A549 (cell line): Measurements from ENCODE around the gene RPS6KA2. TPM values are rescaled to one million over a fixed set of nuclear protein-coding genes. Genes with fewer than 3 reads are reported as not detected.

Source experiments
- ATAC-seq, 2 experiments: fragments of 200-7000 bp in 1 of 2; fragments of >200 bp in 1 of 2; cut with Nextera tagmentation in 1 of 2; cut with Tn5 transposase in 1 of 2; 3 replicates each; pipeline versions ENCODE4 v1.8.0 to v1.9.1; 2018 to 2020; ENCODE audit warnings: mild to moderate bottlenecking in 1 of 2, moderate library complexity in 1 of 2
- CTCF ChIA-PET: fragments of 300-600 bp; sonication (Branson Sonifier 250); formaldehyde crosslinking; extraction: SDS; loops from one replicate; lab custom pipeline; 2021; ENCODE audit warnings: antibody characterized with exemption, inconsistent platforms; lab: Yijun Ruan, JAX
- POLR2A ChIA-PET: fragments of 350-600 bp; formaldehyde crosslinking; extraction: SDS; loops from one replicate; lab custom pipeline; 2021; ENCODE audit warnings: antibody characterized with exemption, inconsistent platforms; lab: Yijun Ruan, JAX
- DNase-seq, 2 experiments: peaks; one replicate each; pipeline versions ENCODE4 v3.0.0 to v3.0.0-alpha.2; 2011 to 2016; ENCODE audit warnings: low read depth in 1 of 2, low spot score in 1 of 2
- FAIRE-seq: peaks from 2 replicates; lab custom pipeline; 2011; peaks lifted over from hg19 to GRCh38; lab: Jason Lieb, UNC
- H3K27ac ChIP-seq, 2 experiments: fragments of >200 bp; sonication (Bioruptor Twin); formaldehyde crosslinking; 3 replicates each; pipeline ENCODE4 v1.5.1; 2016 to 2017
- H3K4me1 ChIP-seq: fragments of >200 bp; sonication (Bioruptor Twin); formaldehyde crosslinking; 3 replicates; pipeline ENCODE4 v1.6.1; 2016
- H3K4me2 ChIP-seq: fragments of >200 bp; sonication (Bioruptor Twin); formaldehyde crosslinking; 3 replicates; pipeline ENCODE4 v1.6.1; 2016
- H3K4me3 ChIP-seq: fragments of >200 bp; sonication (Bioruptor Twin); formaldehyde crosslinking; 3 replicates; pipeline ENCODE4 v1.5.1; 2016
- H3K9me3 ChIP-seq: fragments of >200 bp; sonication (Bioruptor Twin); formaldehyde crosslinking; 3 replicates; pipeline ENCODE4 v1.6.1; 2016
- ATOH8 ChIP-seq: fragments of 250-450 bp; sonication (Bioruptor Pico); IDR thresholded peaks from 2 replicates; pipeline ENCODE4 v1.5.0; 2020; ENCODE audit warnings: low read depth, mild to moderate bottlenecking, moderate library complexity
- CBX8 ChIP-seq: fragments of 200-600 bp; sonication (generic); IDR thresholded peaks from 2 replicates; pipeline ENCODE4 v1.6.1; 2016
- CHD2 ChIP-seq: fragments of 150-350 bp; IDR thresholded peaks from 2 replicates; pipeline ENCODE4 v1.6.1; 2014; ENCODE audit warnings: low read length; ENCODE audit not compliant: partially characterized antibody
- EHF ChIP-seq: fragments of 250-450 bp; sonication (Bioruptor Pico); IDR thresholded peaks from 2 replicates; pipeline ENCODE4 v1.5.0; 2020; ENCODE audit warnings: mild to moderate bottlenecking
- EHMT2 ChIP-seq: fragments of 200-600 bp; sonication (generic); IDR thresholded peaks from 2 replicates; pipeline ENCODE4 v1.6.1; 2016; ENCODE audit warnings: antibody characterized with exemption, low read depth, mild to moderate bottlenecking, moderate library complexity
- EP300 ChIP-seq, 2 experiments: fragments of >200 bp; sonication (Bioruptor Twin); formaldehyde crosslinking; IDR thresholded peaks; 2 replicates in 1 of 2; 3 replicates in 1 of 2; pipeline ENCODE4 v1.6.1; 2016 to 2017
- GATA3 ChIP-seq: IDR thresholded peaks from 2 replicates; pipeline ENCODE4 v1.6.1; 2012; ENCODE audit warnings: borderline replicate concordance
- HDAC2 ChIP-seq: fragments of 200-600 bp; sonication (generic); IDR thresholded peaks from 2 replicates; pipeline ENCODE4 v1.6.1; 2016
- HOXA7 ChIP-seq: fragments of 250-450 bp; sonication (Bioruptor Pico); IDR thresholded peaks from 2 replicates; pipeline ENCODE4 v1.5.0; 2020; ENCODE audit warnings: mild to moderate bottlenecking, moderate library complexity
- HOXB13 ChIP-seq: fragments of 250-450 bp; sonication (Bioruptor Pico); IDR thresholded peaks from 2 replicates; pipeline ENCODE4 v1.5.0; 2020; ENCODE audit warnings: low read depth, mild to moderate bottlenecking, moderate library complexity
- HOXB5 ChIP-seq: fragments of 250-450 bp; sonication (Bioruptor Pico); IDR thresholded peaks from 2 replicates; pipeline ENCODE4 v1.5.0; 2020; ENCODE audit warnings: mild to moderate bottlenecking, moderate library complexity
- JUN ChIP-seq, 2 experiments: fragments of >200 bp; sonication (Bioruptor Twin); formaldehyde crosslinking; IDR thresholded peaks; 2 replicates in 1 of 2; 3 replicates in 1 of 2; pipeline ENCODE4 v1.6.1; 2016 to 2017
- JUNB ChIP-seq: fragments of >200 bp; sonication (Bioruptor Twin); formaldehyde crosslinking; IDR thresholded peaks from 2 replicates; pipeline ENCODE4 v1.6.1; 2016
- MAFK ChIP-seq: fragments of 450-650 bp; IDR thresholded peaks from 2 replicates; pipeline ENCODE4 v1.6.1; 2014; ENCODE audit not compliant: partially characterized antibody
- MAZ ChIP-seq: fragments of 150-350 bp; IDR thresholded peaks from 2 replicates; pipeline ENCODE4 v1.6.1; 2014; ENCODE audit warnings: antibody characterized with exemption, low read depth, low read length, borderline replicate concordance
- NPAS2 ChIP-seq: fragments of 250-450 bp; sonication (Bioruptor Pico); IDR thresholded peaks from 2 replicates; pipeline ENCODE4 v1.8.0; 2022; ENCODE audit warnings: mild to moderate bottlenecking, moderate library complexity, borderline replicate concordance
- NR3C1 ChIP-seq: fragments of >200 bp; sonication (Bioruptor Twin); formaldehyde crosslinking; IDR thresholded peaks from 3 replicates; pipeline ENCODE4 v1.6.1; 2017
- PBX3 ChIP-seq: IDR thresholded peaks from 2 replicates; pipeline ENCODE4 v1.6.1; 2012
- POLR2AphosphoS2 ChIP-seq: conservative IDR thresholded peaks from 2 replicates; pipeline ENCODE4 v1.6.1; 2012; ENCODE audit warnings: low read length, improper control_type of control experiment, inconsistent platforms
- SMC3 ChIP-seq: fragments of >200 bp; sonication (Bioruptor Twin); formaldehyde crosslinking; IDR thresholded peaks from 3 replicates; pipeline ENCODE4 v1.6.1; 2018; ENCODE audit warnings: inconsistent platforms
- SREBF2 ChIP-seq: fragments of 450-650 bp; IDR thresholded peaks from 2 replicates; pipeline ENCODE4 v1.6.1; 2014; ENCODE audit warnings: mild to moderate bottlenecking, moderate library complexity
- ZFP36 ChIP-seq: fragments of 450-650 bp; IDR thresholded peaks from 2 replicates; pipeline ENCODE4 v1.6.1; 2014; ENCODE audit warnings: borderline replicate concordance; ENCODE audit not compliant: partially characterized antibody
- WGBS: methylation state at CpG from one replicate; pipeline ENCODE4 v1.1.6; 2017; ENCODE audit errors: missing lambda C conversion rate; 5-methylcytosine and 5-hydroxymethylcytosine counted together
- polyA plus RNA-seq, 4 experiments: library from polyadenylated mRNA; depleted of rRNA in 3 of 4; stranded (reverse); fragments of >200 nt; fragmentation: RNase III in 1 of 4; extraction: RNeasy Plus Mini Kit Qiagen cat#74134 plus additional on column Dnase treatment in 1 of 4; gene quantifications; 2 replicates in 3 of 4; 3 replicates in 1 of 4; pipeline ENCODE4 v1.2.3, GENCODE V29; 2011 to 2017
- TF ChIP-seq, protein P1 (sequence below): fragments of 450-650 bp; IDR thresholded peaks from 2 replicates; pipeline ENCODE4 v1.6.1; 2014; ENCODE audit warnings: antibody characterized with exemption
- TF ChIP-seq, protein P2 (sequence below): fragments of >200 bp; sonication (Bioruptor Twin); formaldehyde crosslinking; IDR thresholded peaks from 2 replicates; pipeline ENCODE4 v1.6.1; 2016
- TF ChIP-seq, protein P3 (sequence below): fragments of 250-450 bp; sonication (Bioruptor Pico); IDR thresholded peaks from 2 replicates; pipeline ENCODE4 v1.5.0; 2021; ENCODE audit warnings: mild to moderate bottlenecking, moderate library complexity, borderline replicate concordance

The RPS6KA2 gene
- polyA plus RNA-seq, 2 of the 4 experiments (the other 2 are of a cell fraction) = 0.19 TPM; not detected in 1

- WGBS = 26% methylated on average over 3 of the region's 3 CpGs
- no peak for TF ChIP-seq SREBF2
- no peak for TF ChIP-seq SMC3
- TF ChIP-seq EHMT2 = no peak
- TF ChIP-seq HOXA7 (CRISPR knock-in tag) = no peak
- TF ChIP-seq MAZ = no peak
- no peak for TF ChIP-seq NPAS2 (CRISPR knock-in tag)
- no peak for TF ChIP-seq HDAC2
- no peak for TF ChIP-seq JUNB
- TF ChIP-seq, protein P1, sequence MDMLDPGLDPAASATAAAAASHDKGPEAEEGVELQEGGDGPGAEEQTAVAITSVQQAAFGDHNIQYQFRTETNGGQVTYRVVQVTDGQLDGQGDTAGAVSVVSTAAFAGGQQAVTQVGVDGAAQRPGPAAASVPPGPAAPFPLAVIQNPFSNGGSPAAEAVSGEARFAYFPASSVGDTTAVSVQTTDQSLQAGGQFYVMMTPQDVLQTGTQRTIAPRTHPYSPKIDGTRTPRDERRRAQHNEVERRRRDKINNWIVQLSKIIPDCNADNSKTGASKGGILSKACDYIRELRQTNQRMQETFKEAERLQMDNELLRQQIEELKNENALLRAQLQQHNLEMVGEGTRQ = no peak
- TF ChIP-seq, protein P2, sequence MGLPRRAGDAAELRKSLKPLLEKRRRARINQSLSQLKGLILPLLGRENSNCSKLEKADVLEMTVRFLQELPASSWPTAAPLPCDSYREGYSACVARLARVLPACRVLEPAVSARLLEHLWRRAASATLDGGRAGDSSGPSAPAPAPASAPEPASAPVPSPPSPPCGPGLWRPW = no peak
- TF ChIP-seq JUN (IDR thresholded peaks at IDR 0.05) = no peak
- no peak for TF ChIP-seq CHD2
- no peak for TF ChIP-seq POLR2AphosphoS2
- TF ChIP-seq GATA3 = no peak
- no peak for TF ChIP-seq EP300 (IDR thresholded peaks at IDR 0.05)
- TF ChIP-seq, all 56 proteins: peak for 0
- Histone ChIP-seq H3K27ac (no peak overlapping the region), H3K4me1 (no peaks in the 10 kb centered on the region), H3K4me3 (no peak overlapping the region), H3K4me2 (no peak overlapping the region), H3K9me3 (no peaks in the 10 kb centered on the region)
- CTCF ChIA-PET = no interaction called here
- POLR2A ChIA-PET = no interaction called here
- FAIRE-seq (no peak), ATAC-seq (no peak), DNase-seq (no peak)
Observed at GRCh38 chr6:166619912-166620311, 7.1 kb downstream of the RPS6KA2 start.

DNA sequence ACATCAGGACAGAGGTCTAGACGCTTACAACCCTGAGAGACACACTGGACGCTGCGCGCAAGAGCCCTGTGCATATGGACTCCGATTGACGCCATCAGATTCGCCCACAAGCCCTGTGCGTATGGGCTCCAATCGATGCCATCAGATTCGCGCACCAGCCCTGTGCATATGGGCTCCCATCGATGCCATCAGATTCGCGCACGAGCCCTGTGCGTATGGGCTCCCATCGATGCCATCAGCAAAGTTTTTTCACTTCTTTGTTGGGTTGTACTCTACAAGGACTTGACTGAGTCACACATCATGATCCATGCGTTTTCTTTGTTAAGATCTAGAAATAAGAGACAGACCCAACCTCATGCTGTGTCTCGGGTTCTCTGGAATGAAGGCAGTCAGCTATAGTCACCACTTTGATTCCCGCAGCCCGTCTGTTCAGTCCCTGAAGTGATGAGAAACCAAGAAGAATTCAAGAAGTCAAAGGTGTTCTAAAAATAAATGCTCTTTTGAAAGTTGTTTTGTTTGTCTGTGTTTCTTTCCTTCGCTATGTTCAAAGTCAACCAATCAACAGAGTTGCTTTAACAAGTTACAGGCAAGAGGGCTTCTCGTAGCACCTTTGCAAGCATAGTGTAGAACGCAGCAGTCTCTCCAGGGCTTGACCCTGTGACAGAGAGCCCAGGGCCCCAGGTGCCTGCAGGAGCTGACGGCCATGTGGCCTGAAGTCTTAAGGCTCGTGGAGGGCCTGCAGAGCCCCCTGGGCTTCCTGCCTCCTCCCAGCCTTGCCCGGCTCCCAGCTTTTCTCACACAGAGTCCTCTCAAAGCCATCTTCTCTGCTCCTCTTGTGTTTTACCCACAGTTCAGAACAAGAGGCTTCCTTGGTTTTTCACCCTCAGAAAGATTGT, 7.9 kb downstream of the RPS6KA2 start:
- H3K9me3 ChIP-seq = no peaks in the 10 kb centered on the region
- no peak for ATAC-seq
- ChIA-PET POLR2A (no interaction called here), CTCF (no interaction called here)
- DNase-seq = no peak
- no peak overlapping the region for H3K4me3 ChIP-seq
- TF ChIP-seq EHF (CRISPR knock-in tag) (no peak), HOXA7 (CRISPR knock-in tag) (no peak), PBX3 (no peak), CBX8 (no peak), NR3C1 (no peak), GATA3 (no peak), HOXB13 (CRISPR knock-in tag) (no peak), ATOH8 (no peak), HOXB5 (CRISPR knock-in tag) (no peak), MAFK (no peak), CHD2 (no peak), SREBF2 (no peak), ZFP36 (no peak)
- TF ChIP-seq, protein P3, sequence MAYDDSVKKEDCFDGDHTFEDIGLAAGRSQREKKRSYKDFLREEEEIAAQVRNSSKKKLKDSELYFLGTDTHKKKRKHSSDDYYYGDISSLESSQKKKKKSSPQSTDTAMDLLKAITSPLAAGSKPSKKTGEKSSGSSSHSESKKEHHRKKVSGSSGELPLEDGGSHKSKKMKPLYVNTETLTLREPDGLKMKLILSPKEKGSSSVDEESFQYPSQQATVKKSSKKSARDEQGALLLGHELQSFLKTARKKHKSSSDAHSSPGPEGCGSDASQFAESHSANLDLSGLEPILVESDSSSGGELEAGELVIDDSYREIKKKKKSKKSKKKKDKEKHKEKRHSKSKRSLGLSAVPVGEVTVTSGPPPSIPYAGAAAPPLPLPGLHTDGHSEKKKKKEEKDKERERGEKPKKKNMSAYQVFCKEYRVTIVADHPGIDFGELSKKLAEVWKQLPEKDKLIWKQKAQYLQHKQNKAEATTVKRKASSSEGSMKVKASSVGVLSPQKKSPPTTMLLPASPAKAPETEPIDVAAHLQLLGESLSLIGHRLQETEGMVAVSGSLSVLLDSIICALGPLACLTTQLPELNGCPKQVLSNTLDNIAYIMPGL (CRISPR knock-in tag) = no peak
- FAIRE-seq = no peak
- H3K4me1 ChIP-seq = no peaks in the 10 kb centered on the region
- 77% methylated on average over 25 of the region's 27 CpGs for WGBS
- H3K27ac ChIP-seq = no peak overlapping the region
- H3K4me2 ChIP-seq = no peak overlapping the region
